ENCODE results near the gene ATG10.
"Not testable (repeated sequence)": the region's sequence is repeated elsewhere in the genome, so short reads cannot be mapped to it uniquely, and the experiment has no call there.

The ATG10 gene

DNA sequence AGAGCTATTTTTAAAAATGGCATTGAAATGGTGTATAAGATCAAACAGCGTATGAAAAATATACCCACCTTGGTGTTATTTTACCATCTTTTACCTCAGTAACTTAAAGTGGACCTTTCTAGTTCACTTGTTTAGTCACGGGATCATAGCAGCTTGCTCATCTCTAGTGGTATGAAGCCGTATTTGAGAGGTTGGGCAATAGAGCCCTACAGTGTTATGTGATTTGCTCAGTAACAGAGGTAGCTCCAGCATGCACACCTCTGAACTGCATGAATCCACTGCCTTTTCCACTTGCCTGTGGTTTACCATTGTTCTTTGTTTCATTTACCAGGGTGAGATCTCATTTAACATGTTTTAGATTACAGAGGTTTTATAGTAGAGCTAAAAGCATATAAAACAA lies 134.4 kb downstream of the ATG10 start:
- DNase-seq (ENCODE audit: low read depth), result no peak
- H3K4me3 ChIP-seq (ENCODE audit: low read depth, low read length), result no peak overlapping the region
- TF ChIP-seq CTCF (IDR thresholded peaks at IDR 0.05; ENCODE audit: control insufficient read depth, extremely low read depth, insufficient read depth), result no peak

- DNase-seq (ENCODE audit: low read depth), result no peak
- no peak overlapping the region for H3K4me3 ChIP-seq (ENCODE audit: low read depth, low read length)
- TF ChIP-seq CTCF (IDR thresholded peaks at IDR 0.05; ENCODE audit: control insufficient read depth, extremely low read depth, insufficient read depth), result no peak
These were observed 134.9 kb downstream of the ATG10 start for GRCh38 chr5:82106756-82107155.

DNA sequence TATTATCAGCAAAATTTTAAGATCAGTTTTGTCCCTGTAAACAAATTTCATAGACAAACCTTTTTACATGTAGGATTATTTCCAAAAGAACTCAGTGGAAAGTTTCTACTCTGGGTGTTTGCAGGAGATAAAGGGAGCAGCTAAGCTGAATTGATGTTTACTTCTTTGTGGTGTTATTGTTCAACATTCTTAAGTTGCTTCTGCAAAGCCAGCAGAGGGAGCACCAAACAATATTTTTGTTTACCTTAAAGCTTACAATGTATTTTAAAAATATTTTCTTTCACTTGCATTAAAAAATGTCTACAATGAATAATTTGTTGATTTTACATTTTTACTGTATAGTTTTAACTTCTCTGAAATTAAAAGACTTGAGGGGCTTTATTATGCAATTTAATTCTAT lies 135.4 kb downstream of the ATG10 start:
- DNase-seq (ENCODE audit: low read depth), result peak; percentile 26
- peak; percentile 56 for TF ChIP-seq CTCF (IDR thresholded peaks at IDR 0.05; ENCODE audit: control insufficient read depth, extremely low read depth, insufficient read depth)
- H3K4me3 ChIP-seq (ENCODE audit: low read depth, low read length), result no peak overlapping the region

DNA sequence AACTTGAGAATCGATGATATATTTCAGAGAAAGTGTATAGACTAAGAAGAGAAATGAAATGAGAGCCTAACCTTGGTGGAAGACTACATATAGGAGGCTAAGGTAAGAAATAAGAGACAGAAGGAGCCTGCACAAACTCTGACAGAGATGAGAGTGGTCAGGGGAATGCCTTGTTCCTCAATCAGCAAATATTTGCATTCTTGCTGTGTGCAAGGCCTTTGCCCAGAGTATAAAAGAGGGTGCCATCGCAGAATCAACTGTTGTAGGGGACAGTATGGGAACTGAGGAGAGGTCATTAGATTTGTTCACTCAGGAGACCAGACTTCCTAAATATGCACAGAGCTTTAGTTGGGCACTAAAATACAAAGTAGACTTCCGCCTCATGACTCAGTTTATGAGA lies 137.2 kb downstream of the ATG10 start:
- TF ChIP-seq CTCF (IDR thresholded peaks at IDR 0.05; ENCODE audit: control insufficient read depth, extremely low read depth, insufficient read depth), result no peak
- H3K4me3 ChIP-seq (ENCODE audit: low read depth, low read length), result no peak overlapping the region
- no peak for DNase-seq (ENCODE audit: low read depth)

DNA sequence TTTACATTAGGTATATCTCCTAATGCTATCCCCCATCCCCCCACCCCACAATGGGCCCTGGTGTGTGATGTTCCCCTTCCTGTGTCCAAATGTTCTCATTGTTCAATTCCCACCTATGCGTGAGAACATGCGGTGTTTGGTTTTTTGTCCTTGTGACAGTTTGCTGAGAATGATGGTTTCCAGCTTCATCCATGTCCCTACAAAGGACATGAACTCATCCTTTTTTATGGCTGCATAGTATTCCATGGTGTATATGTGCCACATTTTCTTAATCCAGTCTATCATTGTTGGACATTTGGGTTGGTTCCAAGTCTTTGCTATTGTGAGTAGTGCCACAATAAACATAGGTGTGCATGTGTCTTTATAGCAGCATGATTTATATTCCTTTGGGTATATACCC lies 138.1 kb downstream of the ATG10 start:
- not testable (repeated sequence) for DNase-seq (ENCODE audit: low read depth); H3K4me3 ChIP-seq (ENCODE audit: low read depth, low read length)

DNA sequence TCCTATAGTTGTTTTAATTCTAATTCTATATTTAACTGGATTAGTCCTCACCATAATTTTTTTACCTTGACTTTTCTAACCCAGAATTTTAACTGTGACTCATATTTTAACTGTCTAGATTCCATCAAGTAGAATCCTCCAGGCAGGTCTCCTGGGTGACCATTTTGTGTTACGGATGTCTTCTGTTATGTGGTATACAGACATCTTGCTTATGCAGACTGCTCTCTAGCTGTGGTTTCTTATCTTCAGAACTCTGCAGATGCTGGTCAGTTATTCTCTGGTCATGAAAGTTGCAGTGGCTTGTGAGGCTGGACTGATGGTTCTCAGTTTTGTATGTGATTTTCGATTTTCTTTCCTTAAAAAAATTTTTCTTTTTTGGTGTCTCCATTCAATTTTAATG lies 139.4 kb downstream of the ATG10 start:
- no peak for DNase-seq (ENCODE audit: low read depth)
- no peak overlapping the region for H3K4me3 ChIP-seq (ENCODE audit: low read depth, low read length)
- TF ChIP-seq CTCF (IDR thresholded peaks at IDR 0.05; ENCODE audit: control insufficient read depth, extremely low read depth, insufficient read depth), result no peak

GRCh38 chr5:82115858-82116257 lies 144.0 kb downstream of the ATG10 start:
- H3K4me3 ChIP-seq (ENCODE audit: low read depth, low read length), result no peak overlapping the region
- TF ChIP-seq CTCF (IDR thresholded peaks at IDR 0.05; ENCODE audit: control insufficient read depth, extremely low read depth, insufficient read depth), result no peak
- DNase-seq (ENCODE audit: low read depth), result no peak

DNA sequence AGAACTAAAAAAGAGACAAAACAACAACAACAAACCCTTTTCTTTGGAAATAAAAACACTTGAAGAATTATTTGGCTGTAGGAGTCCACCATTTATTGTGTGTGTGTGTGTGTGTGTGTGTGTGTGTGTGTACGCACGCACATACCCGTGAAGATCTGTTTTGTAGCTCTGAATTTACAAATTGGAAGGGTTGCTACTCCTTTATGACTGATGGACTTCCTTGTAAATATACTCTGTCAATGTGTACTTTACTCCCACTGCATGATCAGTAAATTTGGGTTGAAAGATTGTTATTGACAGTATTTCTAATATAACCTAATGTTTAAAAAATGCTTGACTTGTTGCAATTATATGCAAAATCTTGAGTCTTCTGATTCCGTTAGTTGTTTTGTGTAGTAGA lies 148.1 kb downstream of the ATG10 start:
- no peak overlapping the region for H3K4me3 ChIP-seq (ENCODE audit: low read depth, low read length)
- no peak for TF ChIP-seq CTCF (IDR thresholded peaks at IDR 0.05; ENCODE audit: control insufficient read depth, extremely low read depth, insufficient read depth)
- no peak for DNase-seq (ENCODE audit: low read depth)

Measured in LNCaP clone FGC (cell line).